Lung microvascular endothelial cell (primary cell): ENCODE data around the gene STPG1. TPM values are rescaled to one million over a fixed set of nuclear protein-coding genes. Genes with fewer than 3 reads are reported as not detected.

Source experiments
- DNase-seq, 2 donors: peaks; one replicate each; pipeline versions ENCODE4 v3.0.0 to v3.0.0-alpha.2; 2010; ENCODE audit warnings: low read depth in 2 of 2
- total RNA-seq: library from RNA; depleted of rRNA; stranded (reverse); fragments of >200 nt; gene quantifications from 2 replicates; pipeline ENCODE4 v1.2.1, GENCODE V29; 2014

Gene STPG1
- total RNA-seq, 1 donor from 2014 or later, result 2.0 TPM

DNA sequence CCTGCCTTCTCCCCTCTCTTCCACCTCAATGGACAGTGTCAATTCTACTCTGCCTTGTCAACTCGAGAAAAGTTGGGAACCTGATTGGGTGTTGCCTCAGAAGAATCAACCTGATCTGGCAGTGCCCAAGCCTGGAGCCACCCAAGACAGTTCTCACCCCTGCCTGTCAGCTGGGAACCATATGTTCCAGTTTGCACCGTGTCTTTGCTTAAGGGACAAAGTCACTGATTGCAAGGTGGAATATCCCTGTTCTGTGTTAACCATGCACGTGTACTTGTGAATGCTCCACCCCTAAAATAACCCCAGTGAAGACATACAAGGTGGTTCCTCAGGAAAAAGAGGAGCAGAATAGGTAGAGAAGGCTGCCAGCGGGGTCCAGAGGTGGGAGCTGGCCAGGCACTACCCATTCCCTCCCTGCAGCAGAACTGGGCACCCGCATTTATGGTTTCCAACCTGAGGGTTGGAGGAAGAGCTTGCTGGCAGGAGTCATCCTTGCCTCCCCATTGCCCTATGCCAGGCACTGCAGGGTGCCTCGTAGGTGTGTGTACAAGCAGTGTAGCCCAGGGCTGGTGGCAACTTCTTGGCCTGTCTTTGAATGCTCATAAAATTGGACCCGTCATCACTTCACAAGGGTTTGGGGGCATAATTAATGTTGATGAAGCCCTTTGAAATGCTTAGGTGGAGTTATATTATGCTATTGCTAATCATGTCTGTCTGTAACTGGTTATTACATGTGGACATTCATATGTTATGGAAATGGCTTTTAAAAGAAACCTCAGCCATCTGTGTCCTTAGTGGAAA, 13.4 kb upstream of the STPG1 start:
- no peak for DNase-seq

DNA sequence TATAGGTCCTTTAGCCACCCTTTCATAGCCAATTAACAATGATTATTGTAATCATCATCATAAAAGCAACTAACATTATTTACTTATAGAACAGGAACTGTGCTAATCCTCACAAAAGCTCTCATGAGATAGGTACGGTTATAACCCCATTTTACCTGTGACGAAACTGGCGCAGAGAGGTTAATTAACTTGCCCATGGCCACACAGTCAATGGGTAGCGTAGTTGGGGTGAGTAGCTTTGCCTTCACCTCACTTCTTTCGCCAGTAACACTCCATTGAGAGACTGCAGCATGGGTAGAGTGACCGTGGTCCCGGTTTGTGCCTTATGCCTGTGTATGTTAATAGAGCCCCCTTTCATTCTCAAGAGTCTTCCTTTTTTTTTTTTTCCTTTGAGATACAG, 12.3 kb upstream of the STPG1 start:
- DNase-seq, result no peak

DNA sequence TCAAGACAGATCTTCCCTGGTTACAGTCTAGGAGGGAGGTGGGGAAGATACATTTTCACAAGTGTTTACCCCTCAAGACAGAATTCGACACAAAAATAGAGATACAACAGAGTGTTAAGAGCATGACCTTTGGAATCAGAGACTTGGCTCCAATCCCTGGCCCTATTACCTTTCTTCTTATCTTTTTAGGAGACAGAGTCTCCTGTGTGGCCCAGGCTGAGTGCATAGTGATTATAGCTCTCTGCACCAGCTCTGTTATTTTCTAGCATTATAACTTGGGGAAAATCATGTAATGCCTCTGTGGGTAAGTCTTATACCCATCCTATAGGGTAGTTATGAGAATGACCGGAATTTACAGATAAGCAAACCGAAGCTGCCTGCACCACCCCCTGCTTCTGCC, 11.9 kb upstream of the STPG1 start:
- DNase-seq, result no peak

DNA sequence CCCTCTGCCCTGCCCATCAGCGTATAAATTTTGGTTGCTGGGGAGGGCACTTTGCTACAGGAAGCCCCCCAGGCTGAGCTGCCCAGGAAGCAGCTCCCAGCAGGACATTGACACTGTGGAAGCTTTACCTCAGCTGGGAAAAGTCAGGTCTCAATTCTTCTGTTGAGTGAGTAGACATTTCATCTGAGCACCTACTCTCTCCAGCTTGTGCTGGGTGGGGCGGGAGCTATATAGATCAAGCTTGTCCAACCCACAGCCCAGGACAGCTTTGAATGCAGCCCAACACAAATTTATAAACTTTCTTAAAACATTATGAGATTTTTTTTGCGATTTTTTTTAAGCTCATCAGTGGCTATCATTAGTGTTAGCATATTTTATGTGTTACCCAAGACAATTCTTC, 11.4 kb upstream of the STPG1 start:
- no peak for DNase-seq

DNA sequence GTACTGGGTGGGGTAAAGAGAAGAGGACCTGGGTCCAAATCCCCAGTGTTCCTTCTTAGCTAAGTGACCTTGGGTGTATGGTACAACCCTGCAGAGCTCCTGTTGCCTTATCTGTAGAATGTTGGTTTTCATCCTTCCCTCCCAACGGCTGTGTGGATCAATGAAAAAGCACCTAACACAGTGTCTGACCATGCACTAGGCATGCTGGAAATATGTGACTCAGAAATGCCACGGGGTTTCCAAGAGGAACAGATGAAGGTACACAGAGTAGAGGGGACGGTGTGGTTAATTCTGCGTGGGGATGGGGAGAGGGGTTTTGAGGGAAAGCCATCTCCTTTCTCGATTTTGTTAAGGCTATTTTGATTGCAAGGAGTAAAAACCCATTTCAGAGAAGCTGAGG, 10.6 kb upstream of the STPG1 start:
- no peak for DNase-seq

DNA sequence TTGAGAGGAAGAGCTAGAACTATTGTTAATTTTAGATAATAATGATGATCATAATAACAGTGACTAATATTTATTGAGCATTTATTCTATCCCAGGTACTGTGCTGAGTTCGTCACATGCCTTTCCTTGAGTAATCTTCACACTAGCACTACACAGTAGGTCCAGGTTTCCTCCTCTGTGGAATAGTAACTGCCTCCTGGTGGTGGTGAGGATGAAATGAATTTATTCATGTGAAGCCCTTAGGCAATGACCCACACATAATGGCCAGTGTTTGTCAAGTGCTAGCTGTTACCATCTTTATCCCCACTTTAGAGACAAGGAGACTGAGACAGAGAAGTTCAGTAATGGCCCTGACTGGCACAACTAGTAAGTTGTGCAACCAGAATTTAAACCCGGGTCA, 7.9 kb upstream of the STPG1 start:
- DNase-seq, result no peak

DNA sequence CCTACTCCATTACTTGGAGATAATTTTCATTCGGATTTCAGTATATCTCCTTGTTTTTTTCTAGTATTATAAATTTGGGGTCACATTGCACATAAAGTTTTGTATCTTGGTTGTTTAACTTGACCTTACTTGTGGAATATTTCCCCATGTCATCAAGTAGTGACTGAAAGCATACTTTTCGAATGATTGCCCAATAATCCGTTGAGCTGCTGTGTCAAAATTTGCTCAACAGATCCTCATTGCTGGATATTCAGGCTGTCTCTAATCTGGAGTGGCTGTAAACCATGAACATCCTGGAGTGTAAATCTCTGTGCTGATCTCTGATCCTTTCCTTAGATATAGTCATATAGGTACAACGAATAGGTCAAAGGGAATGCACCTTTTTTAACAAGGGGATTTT, 7.0 kb upstream of the STPG1 start:
- DNase-seq, result no peak

DNA sequence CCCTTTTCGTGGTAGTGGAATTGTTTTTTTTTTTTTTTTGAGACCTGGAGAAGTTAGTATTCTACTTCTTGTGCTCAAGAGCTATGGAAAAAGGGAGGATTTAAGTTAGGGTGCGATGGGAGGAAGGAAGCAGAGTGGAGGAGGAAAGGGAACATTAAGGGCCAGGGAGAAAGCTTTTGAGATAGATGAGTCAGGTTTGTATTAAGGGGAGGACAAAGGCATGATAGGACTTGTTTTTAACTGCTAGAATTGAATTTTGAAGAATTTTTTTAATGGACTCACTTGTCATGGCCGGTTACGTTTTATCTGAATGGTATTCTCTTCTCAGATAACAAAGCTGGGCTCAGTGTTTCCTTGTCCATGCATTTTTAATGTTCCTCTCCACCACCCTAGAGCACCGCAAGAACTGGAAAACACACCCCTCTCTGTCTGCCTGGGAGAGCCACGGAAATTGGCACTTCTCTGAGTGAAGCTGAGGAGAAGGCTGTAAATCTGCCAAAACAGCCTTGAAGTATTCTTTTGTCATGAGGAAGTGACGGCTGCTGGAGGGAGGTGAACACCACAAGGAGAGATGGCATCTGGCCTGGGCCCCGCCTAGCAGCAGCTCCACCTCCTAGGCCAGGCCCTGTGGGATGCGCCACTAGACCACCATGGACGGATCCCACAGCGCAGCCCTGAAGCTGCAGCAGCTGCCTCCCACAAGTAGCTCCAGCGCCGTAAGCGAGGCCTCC, 5.5 kb upstream of the STPG1 start:
- DNase-seq, result peak in 1 of 2 donors; percentile 47

DNA sequence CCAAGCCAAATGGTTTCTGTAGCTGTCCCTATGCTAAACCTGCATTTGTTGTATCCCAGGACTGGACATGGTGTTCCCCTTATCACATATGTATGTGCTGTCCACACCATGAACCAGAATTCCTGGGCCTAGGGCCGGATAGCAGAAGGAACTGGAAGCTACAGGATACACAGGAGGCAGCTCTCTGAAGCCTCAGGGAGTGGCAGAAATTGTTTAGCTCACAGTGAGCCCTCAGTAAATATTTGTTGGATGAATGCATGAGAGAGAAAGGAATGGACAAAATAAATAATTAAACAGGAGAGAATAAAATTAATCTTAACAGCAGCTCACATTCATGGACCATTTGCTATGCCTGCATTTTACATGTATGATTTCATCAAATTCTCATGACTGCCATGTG, 4.1 kb upstream of the STPG1 start:
- DNase-seq, result no peak

DNA sequence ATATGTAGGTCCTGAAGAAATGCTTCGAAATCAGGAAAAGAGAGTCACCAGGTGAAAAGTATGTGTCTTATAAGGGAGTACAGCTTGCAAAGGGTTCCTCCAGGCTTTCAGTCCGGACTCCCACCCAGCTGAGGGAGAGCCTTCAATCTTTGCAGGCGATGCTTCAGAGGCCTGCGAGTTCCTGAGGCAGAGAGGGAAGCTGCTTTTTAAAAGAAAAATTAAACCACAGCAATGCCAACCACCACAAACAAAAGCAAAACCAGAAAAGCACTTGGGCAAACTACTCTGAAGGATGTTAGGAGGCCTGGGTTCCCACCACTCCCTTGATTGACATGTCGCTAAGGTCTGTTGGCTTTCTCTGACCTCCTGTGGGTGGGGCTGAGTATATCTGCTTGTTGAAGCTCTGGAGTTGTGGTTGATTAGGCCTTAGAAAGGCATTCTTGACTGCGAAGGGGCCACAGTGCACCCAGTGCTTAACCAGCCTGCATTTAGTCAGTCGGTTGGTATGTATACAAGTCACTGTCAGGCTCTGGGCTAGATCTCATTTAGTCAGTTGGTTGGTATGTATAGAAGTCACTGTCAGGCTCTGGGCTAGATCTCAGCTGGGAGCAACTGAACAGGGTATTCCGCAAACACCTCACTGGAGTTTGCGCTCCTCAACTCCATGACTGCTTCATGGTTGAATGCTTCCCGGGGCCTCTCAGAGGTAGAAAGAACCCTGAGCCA, 3.2 kb upstream of the STPG1 start:
- DNase-seq, result peak in 1 of 2 donors; percentile 36

DNA sequence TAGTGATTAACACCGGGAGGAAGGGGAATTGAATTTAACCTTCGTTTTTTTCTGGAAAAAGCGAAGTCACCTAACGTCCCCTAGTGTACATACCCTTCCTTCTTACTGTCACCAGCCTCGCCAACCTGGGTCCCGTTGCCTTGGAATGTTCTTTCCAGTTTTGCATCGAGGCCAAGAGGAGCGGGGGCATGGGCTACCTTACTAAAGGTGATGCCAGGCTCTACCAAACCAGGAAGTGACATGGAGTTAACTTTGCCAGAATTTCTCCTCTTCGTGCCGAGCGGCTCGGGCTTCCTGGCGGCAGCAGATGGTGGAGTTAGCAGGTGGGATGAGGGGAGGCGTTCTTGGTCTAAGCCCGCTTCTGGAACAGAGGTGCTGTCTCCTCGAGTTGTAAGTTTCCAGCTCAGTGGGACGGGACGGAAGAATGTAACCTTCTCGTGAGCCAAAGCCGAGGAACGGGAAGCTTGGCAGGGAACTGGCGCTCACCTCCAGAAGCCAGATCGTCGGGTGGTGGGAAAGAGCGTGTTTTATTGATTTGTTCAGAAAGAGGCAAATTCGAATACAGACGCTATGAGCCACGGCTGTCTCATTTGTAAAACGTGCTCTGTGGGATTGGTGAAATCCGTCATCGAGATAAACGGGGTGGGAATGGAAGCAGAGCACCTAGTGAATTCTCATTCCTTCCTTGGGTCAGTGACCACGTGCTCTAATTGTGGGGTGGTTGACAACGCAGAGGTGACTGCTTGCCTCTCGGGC, 2.5 kb upstream of the STPG1 start:
- DNase-seq, result peak; percentile 36 to 41

DNA sequence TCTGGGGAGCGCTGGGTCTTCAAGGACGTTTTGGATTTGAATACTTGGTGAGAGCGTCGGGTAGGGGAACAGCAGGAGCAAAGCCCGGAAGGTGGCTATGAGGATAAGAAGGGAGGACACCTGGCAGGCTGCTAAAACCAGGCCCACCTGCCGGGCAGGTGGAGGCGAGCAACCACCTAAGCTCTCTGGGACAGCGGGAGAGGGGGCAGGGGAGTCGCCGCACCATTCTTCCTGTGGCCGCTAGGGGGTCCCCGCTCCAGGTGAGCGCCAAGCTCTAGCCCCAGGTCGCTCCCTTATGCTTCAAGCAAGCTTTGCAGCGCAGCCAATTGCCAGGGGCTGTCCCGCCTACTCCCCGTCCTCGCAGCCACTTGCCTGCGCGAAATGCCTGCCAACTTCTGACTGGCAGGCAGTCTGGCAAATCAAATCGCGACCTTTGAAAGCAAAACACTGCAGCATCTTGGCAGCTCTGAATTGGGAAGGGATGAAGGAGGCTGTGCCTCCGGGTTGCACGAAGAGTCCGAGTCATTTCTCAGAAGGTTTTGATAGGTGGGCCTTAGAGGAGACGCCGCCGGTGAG, 1.8 kb upstream of the STPG1 start, which contains the start of gene NIPAL3:
TSS of gene NIPAL3 (plus strand) at position 469 of the 576 bp plus-strand sequence. CDS start 3,746 bp downstream, outside the sequence.
- DNase-seq, result peak; percentile 99

DNA sequence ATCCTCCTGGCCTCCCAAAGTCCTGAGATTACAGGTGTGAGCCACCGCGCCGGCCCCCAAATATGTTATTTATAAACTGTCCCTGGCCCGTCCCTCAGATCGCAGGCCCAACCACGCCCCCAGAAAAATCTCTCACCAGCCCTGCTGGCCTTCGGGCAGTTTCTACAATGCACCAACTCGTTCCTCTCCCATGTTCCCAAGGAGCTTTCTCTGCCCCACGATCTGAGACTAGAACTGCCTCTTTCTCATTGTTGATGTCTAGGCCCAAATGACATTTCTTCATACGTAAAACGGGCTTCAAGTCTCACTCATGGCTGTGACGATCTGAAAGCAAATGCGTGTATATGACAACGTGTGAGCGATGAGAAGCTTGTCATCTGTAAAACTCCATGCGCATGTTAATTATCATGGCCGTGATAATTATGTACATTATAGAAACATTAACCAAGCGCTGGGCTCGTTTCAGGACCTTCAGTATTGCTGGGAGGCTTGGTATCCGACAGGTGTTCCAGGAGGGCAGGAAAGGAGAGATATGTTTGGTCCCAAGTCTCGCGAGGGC, 1.3 kb upstream of the STPG1 start:
- DNase-seq, result no peak

DNA sequence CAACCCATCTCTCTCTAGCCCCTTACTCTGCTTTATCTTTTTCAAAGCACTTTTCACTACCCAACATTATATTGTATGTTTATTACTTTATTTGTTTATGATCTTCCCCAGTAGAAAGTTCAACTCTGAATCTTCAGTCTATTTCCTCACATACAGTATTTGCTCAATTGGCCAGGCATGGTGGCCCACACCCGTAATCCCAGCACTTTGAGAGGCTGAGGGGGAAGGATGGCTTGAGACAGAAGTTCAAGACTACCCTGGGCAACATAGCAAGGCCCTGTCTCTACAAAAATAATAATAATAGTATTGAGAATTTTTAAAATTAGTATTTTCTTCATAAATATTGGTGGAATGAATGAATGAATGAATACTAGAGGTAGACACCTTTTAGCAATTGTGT, 1.2 kb downstream of the STPG1 start:
- DNase-seq, result no peak

DNA sequence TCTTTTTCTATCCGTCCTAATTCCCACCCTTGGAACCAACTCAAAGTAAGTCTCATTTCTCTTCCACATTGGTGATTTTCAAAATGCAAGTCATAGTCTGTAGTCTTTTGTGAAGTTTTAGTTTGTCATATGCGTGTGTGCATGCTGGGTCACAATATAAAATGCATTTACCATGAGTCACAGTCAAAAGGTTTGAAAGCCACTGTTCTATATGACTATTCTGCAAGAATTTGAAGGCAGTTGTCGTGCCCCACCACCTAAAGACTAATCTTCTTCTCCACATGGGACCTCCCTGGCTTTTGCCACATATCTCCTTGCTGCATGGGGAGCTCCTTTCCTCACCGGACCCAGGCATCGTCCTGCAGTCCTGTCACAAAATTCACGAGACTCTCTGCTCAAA, 1.6 kb downstream of the STPG1 start:
- peak in 1 of 2 donors; percentile 24 for DNase-seq

DNA sequence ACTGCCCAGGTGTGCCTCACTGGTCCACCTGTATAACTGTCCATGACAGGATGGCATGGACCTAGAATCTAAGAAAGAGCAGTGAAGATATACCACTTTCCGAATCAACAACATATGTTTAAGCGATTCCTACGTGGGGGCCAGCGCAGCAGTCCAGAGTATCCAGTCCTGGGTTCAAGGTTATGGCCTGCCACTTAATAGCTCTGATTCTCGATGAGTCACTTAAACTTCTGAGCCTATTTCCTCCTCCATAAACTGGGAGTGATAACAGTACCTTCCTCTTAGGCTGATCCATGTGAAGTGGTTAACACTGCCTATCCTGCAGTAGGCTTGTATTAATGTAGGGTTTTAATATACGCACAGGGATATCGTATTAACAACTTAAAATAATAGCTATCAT, 2.8 kb downstream of the STPG1 start:
- no peak for DNase-seq

DNA sequence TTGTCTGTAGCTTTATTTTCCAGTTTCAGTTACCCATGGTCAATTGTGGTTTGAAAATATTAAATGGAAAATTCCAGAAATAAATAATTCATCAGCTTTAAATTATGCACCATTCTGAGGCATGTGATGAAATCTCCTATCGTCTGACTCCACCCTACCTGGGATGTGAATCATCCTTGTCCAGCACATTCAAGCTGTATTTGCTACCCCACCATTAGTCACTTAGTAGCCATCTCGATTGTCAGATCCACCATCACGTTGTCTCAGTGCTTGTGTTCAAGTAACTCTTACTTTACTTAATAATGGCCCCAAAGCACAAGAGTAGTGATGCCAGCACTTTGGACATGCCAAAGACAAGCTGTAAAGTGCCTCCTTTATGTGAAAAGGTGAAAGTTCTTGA, 4.0 kb downstream of the STPG1 start:
- peak; percentile 65 to 70 for DNase-seq

DNA sequence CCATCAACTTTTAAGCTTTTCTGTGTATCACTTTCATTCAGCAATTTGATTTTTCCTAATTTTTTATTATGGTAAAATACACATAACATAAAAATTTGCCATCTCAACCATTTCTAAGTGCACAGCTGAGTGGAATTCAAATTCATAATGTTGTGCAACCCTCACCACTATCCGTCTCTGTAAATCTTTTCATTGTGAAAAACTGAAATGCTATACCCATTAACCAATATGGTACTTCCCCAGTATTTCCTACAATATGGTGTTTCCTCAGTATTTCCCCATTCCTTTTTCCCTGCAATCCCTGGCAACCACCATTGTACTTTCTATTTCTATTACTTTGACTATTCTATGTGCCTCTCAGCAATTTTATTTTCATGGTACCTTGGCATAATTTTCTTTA, 6.8 kb downstream of the STPG1 start:
- DNase-seq, result no peak

DNA sequence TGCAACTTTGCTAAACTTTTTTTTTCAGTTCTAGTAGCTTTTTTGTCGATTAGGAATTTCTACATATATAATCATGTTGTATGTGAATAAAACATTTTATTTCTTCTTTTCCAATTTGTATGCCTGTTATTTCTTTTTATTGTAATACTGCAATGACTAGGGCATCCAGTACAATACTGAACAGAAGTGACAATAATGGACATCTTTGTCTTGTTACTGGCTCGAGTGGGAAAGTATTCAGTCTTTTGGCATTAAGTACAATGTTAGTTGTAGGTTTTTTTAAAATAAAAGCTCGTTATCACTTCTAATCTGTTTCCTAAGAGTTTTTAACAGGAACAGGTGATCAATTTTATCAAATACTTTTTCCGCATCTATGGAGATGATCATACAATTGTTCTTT, 9.8 kb downstream of the STPG1 start:
- DNase-seq, result no peak

DNA sequence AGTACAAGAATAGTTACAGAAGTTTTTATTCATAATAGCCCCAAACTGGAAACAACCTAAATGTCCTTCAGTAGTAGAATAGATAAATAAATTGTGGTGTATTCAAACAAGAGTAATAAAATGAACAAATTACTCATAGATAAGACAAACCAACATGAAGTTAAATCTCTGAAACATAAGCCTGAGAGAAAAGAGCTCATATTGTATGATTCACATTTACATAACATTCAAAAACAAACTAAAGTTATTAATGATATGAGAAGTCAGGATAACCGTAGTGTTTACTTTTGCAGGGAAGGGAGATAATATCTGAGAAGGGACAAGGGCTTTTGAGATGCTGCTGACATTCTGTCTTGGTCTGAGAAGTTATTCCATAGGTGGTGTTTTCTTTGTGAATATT, 13.5 kb downstream of the STPG1 start:
- no peak for DNase-seq

DNA sequence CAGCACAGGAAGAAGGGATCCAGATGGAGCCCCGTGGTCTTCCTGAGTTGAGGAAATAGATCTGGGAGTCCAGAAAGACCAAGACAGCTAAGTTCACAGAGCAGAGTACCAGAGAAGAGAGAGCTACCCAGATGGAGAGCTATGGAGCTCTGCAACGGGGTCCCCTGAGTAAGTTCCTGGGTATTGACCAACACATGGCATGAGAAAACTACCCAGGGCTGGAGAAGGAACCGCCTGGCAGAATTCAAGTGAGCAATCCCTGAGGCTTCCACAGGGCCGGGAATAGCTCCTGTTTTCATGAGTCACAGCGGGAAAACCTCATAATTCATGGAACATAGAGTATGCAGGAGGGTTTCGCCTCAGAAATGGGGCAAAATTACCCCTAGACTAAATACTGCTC, 19.7 kb downstream of the STPG1 start:
- DNase-seq, result peak in 1 of 2 donors; percentile 78
